Effector memory CD4-positive, alpha-beta T cell (primary cell): Measurements from ENCODE around the gene SPATA1.
"Not testable (repeated sequence)": the region's sequence is repeated elsewhere in the genome, so short reads cannot be mapped to it uniquely, and the experiment has no call there.

Source experiments
- DNase-seq, 3 donors: peaks; one replicate each; pipeline ENCODE4 v3.0.0-alpha.2; 2020
- H3K27ac ChIP-seq: 2 replicates; pipeline ENCODE4 v1.7.0; 2013; ENCODE audit warnings: mild to moderate bottlenecking, low read length, moderate library complexity; ENCODE audit not compliant: insufficient read depth, poor library complexity, severe bottlenecking
- H3K27me3 ChIP-seq: replicated peaks from 2 replicates; pipeline ENCODE4 v1.7.0; 2013; ENCODE audit warnings: mild to moderate bottlenecking, low read length; ENCODE audit not compliant: insufficient read depth, control insufficient read depth, poor library complexity, severe bottlenecking
- H3K36me3 ChIP-seq: 2 replicates; pipeline ENCODE4 v1.7.0; 2013; ENCODE audit warnings: mild to moderate bottlenecking, low read length, moderate library complexity; ENCODE audit not compliant: control insufficient read depth, insufficient read depth
- H3K4me1 ChIP-seq: 2 replicates; pipeline ENCODE4 v1.7.0; 2013; ENCODE audit warnings: low read length, mild to moderate bottlenecking; ENCODE audit not compliant: control insufficient read depth, insufficient read depth, poor library complexity, severe bottlenecking
- H3K4me3 ChIP-seq: 2 replicates; pipeline ENCODE4 v1.7.0; 2013; ENCODE audit warnings: low read length, low read depth, mild to moderate bottlenecking; ENCODE audit not compliant: insufficient read depth, poor library complexity, severe bottlenecking
- H3K9me3 ChIP-seq: 2 replicates; pipeline ENCODE4 v1.7.0; 2013; ENCODE audit warnings: mild to moderate bottlenecking, low read length, moderate library complexity; ENCODE audit not compliant: control insufficient read depth

The SPATA1 gene

GRCh38 chr1:84507887-84508286, 1.7 kb downstream of the SPATA1 start:
- not testable (repeated sequence) for H3K27ac ChIP-seq, H3K27me3 ChIP-seq, H3K4me3 ChIP-seq, H3K36me3 ChIP-seq, H3K9me3 ChIP-seq, DNase-seq
- peaks cover 20% of the 10 kb centered on the region for H3K4me1 ChIP-seq

DNA sequence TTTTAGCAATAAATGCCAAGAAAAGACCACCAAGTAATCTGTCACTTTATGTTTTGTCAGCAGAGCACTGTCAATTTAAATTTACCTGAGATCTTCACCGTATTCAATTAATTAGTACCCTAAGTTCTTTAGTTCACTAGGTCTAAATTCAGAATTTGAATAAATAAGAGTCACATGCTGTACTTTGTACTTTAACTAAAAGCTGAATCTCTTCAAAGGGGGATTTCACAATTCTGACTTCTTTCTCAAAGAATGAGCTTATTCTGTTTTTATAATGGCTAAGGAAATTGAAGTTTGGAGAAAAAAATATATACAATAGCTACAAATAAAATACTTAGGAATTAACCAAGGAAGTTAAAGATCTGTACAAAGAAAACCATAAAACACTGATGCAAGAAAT, 2.3 kb downstream of the SPATA1 start:
- DNase-seq = no peak
- no peaks in the 10 kb centered on the region for H3K36me3 ChIP-seq
- no peaks in the 10 kb centered on the region for H3K9me3 ChIP-seq
- no peak overlapping the region for H3K27ac ChIP-seq
- H3K4me1 ChIP-seq = peaks cover 15% of the 10 kb centered on the region
- no peak overlapping the region for H3K4me3 ChIP-seq
- no peaks in the 10 kb centered on the region for H3K27me3 ChIP-seq

DNA sequence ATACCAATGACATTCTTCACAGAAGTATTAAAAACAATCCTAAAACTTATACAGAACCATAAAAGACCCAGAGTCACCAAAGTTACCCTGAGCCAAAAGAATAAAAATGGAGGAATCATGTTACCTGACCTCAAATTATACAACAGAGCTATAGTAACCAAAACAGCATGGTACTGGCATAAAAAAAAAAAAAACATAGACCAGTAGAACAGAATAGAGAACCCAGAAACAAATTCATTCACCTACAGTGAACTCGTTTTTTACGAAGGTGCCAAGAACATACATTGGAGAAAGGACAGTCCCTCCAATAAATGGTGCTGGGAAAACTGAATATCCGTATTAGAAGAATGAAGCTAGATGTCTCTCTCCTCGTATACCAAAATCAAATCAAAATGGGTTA, 2.8 kb downstream of the SPATA1 start:
- Histone ChIP-seq H3K27ac (no peak overlapping the region), H3K27me3 (no peaks in the 10 kb centered on the region), H3K36me3 (no peaks in the 10 kb centered on the region), H3K4me3 (no peak overlapping the region), H3K4me1 (peaks cover 11% of the 10 kb centered on the region), H3K9me3 (no peaks in the 10 kb centered on the region)
- no peak for DNase-seq

GRCh38 chr1:84510165-84510564, 4.0 kb downstream of the SPATA1 start:
- peaks cover 2% of the 10 kb centered on the region for H3K4me1 ChIP-seq
- H3K27ac ChIP-seq = no peak overlapping the region
- DNase-seq = no peak
- no peaks in the 10 kb centered on the region for H3K27me3 ChIP-seq
- no peaks in the 10 kb centered on the region for H3K9me3 ChIP-seq
- no peak overlapping the region for H3K4me3 ChIP-seq
- no peaks in the 10 kb centered on the region for H3K36me3 ChIP-seq

DNA sequence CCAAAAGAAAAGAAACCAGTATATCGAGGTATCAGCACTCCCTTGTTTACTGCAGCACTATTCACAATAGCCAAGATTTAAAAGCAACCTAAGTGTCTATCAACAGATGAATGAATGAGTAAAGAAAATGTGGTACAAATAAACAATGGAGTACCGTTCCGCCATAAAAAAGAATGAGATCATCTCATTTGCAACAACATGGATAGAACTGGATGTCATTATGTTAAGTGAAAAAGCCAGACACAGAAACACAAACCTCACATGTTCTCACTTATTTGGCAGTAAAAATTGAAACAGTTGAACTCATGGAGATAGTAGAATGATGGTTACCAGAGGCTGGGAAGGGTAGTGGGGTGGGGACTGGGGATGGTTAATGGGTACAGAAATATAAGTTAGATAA, 4.5 kb downstream of the SPATA1 start:
- Histone ChIP-seq H3K27me3 (no peaks in the 10 kb centered on the region), H3K4me3 (no peak overlapping the region), H3K36me3 (no peaks in the 10 kb centered on the region), H3K9me3 (no peaks in the 10 kb centered on the region), H3K4me1 (no peaks in the 10 kb centered on the region), H3K27ac (no peak overlapping the region)
- no peak for DNase-seq

GRCh38 chr1:84524590-84524989, 18.4 kb downstream of the SPATA1 start:
- no peak overlapping the region for H3K4me3 ChIP-seq
- H3K27ac ChIP-seq = no peak overlapping the region
- H3K4me1 ChIP-seq = no peaks in the 10 kb centered on the region
- peaks cover 4% of the 10 kb centered on the region for H3K36me3 ChIP-seq
- DNase-seq = no peak
- H3K27me3 ChIP-seq = no peaks in the 10 kb centered on the region
- H3K9me3 ChIP-seq = no peaks in the 10 kb centered on the region

DNA sequence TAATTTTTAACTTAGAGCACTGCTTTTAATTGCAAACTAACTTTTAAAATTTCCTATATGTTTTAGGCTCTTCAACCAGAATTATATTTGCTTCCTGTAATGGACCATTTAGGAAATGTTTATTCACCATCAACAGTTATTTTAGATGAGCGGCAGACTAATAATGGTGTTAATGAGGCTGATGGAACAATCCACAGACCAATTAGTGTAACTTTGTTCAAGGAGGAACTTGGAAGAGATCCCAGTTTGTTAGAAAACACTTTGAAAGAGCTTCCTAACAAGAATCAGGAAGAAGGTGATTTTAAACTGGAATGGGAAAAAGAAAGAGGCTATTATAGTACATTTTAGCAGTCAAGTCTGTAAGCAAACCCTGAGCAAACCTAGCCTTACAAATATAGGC, 19.6 kb downstream of the SPATA1 start:
- H3K9me3 ChIP-seq = no peaks in the 10 kb centered on the region
- peaks cover 4% of the 10 kb centered on the region for H3K36me3 ChIP-seq
- no peak overlapping the region for H3K27ac ChIP-seq
- H3K4me1 ChIP-seq = no peaks in the 10 kb centered on the region
- no peak for DNase-seq
- no peak overlapping the region for H3K4me3 ChIP-seq
- no peaks in the 10 kb centered on the region for H3K27me3 ChIP-seq

DNA sequence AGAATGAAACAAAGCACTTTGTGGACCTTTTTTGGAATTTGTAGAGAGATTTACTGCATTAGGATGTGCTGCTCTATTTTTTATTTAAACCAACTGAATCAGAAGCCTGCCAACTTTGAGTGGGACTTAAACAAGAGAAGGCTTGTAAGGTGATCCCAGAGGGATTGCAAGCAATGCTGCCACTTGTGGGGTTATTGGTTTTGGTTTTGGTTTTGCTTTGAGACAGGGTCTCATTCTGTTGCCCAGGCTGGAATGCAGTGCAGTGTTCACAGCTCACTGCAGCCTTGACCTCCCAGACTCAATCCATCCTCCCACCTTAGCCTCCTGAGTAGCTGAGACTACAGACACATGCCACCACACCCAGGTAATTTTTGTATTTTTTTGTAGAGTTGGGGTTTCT, 32.4 kb downstream of the SPATA1 start:
- H3K27ac ChIP-seq = no peak overlapping the region
- no peak overlapping the region for H3K4me3 ChIP-seq
- no peaks in the 10 kb centered on the region for H3K36me3 ChIP-seq
- DNase-seq = no peak
- no peaks in the 10 kb centered on the region for H3K9me3 ChIP-seq
- no peaks in the 10 kb centered on the region for H3K27me3 ChIP-seq
- H3K4me1 ChIP-seq = no peaks in the 10 kb centered on the region

- Histone ChIP-seq H3K36me3 (no peaks in the 10 kb centered on the region), H3K9me3 (no peaks in the 10 kb centered on the region), H3K27me3 (no peaks in the 10 kb centered on the region), H3K4me1 (no peaks in the 10 kb centered on the region), H3K27ac (no peak overlapping the region), H3K4me3 (no peak overlapping the region)
- no peak for DNase-seq
Observed at GRCh38 chr1:84539972-84540371, 33.8 kb downstream of the SPATA1 start.

DNA sequence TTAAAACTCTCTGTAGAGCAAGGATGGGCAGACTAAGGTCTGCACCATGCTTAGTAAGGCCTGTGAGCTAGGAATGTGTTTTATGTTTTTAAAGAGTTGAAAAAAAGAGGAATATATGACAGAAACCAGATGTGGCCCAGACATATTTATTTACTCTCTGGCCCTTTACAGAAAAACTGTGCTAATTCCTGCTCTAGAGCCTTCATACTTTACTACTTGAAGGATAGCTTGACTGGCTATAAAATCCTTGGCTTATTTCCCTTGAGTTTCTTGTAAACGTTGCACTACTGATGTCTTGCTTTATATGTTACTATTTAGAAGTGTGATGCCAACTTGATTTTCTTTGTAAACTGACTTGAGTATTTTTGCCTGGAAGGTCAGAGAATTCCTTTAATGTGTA, 34.6 kb downstream of the SPATA1 start:
- H3K27me3 ChIP-seq = no peaks in the 10 kb centered on the region
- no peak overlapping the region for H3K4me3 ChIP-seq
- no peaks in the 10 kb centered on the region for H3K9me3 ChIP-seq
- H3K36me3 ChIP-seq = no peaks in the 10 kb centered on the region
- no peak for DNase-seq
- H3K27ac ChIP-seq = no peak overlapping the region
- H3K4me1 ChIP-seq = no peaks in the 10 kb centered on the region

- Histone ChIP-seq H3K4me1 (no peaks in the 10 kb centered on the region), H3K27ac (no peak overlapping the region), H3K36me3 (no peaks in the 10 kb centered on the region), H3K9me3 (no peaks in the 10 kb centered on the region), H3K27me3 (no peaks in the 10 kb centered on the region), H3K4me3 (no peak overlapping the region)
- no peak for DNase-seq
Observed at GRCh38 chr1:84541679-84542078, 35.5 kb downstream of the SPATA1 start.
